ENCODE data around the gene AP1G2. TPM values are rescaled to one million over a fixed set of nuclear protein-coding genes. Genes with fewer than 3 reads are reported as not detected.

The AP1G2 gene
- total and polyA plus RNA-seq, 4 experiments from 2014 or later: 65.7 to 498 (median 300) TPM

DNA sequence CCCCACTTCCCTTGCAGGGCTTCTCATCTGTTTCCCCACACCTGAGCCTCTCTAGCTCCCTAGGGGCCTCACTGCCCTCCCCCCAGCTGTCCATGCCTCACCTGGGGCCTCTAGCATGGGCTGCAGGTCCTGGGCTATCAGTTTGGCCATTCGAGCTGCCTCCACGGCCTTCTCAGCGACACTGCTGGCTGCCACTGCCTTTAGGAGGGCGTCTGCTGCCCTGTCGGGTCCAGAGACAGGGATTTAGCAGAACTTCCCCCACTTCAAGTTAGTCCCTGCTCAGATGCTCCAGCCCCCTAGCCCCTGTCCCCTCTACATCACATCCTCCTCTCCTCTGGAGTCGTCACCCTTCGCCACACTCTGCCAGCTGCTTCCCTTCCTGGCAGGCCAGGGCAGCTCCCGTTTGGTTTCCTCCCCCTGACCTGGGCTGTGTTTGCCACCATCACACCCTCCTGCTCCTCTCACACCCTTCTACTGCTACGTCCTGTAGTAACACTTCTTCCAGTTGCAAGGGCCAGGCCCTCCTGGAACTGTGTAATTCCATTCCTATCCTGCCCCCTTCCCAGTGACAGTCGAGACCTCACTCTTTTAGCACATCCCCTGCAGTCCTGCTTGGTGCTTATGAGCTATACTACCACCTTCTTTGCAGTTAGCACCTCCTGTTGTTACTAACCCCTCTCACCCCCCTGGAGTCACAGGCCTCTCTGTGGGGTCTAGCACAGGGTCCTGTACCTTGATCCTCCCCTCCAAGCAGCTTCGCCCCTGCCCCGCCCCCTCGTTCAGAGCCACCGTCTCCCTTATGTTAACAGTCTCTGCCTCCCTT is 4.3 kb upstream of the AP1G2 start:
- Histone ChIP-seq H3K27me3 (ENCODE audit: insufficient read depth, low read length) (no peaks in the 10 kb centered on the region), H3K4me3 (ENCODE audit: low read length in 2 of 2) (no peak overlapping the region), H3K9me3 (ENCODE audit: control insufficient read depth in 1 of 2, low read length in 2 of 2) (no peaks in the 10 kb centered on the region), H3K36me3 (ENCODE audit: insufficient read depth, low read length) (no peaks in the 10 kb centered on the region), H3K27ac (ENCODE audit: low read depth, low read length) (no peak overlapping the region), H3K4me1 (ENCODE audit: insufficient read depth, low read length) (peaks cover 15% of the 10 kb centered on the region)
- peak overlapping the region in 1 of 7 donors; percentile 1 for H3K27ac Mint-ChIP-seq
- peaks cover 0 to 5% of the 10 kb centered on the region in 2 donors for H3K36me3 Mint-ChIP-seq
- intact Hi-C loops (cut with micrococcal nuclease): no loop called here
- CTCF ChIA-PET (ENCODE audit: partially characterized antibody): interaction anchor here (1.2 to 2.4 kb wide), 3 partner anchors 10 to 59 kb away, joined by 4 to 9 read pairs (median 4); no protein-coding TSS in a partner anchor
- peaks cover 18 to 37% (median 25%) of the 10 kb centered on the region in 4 donors for H3K4me1 Mint-ChIP-seq
- POLR2A ChIA-PET (ENCODE audit: partially characterized antibody): interaction anchor here (1.2 kb wide), 1 partner anchor 38 kb away, joined by 3 read pairs; no protein-coding TSS in a partner anchor
- no peaks in the 10 kb centered on the region for H3K9me3 Mint-ChIP-seq
- peak overlapping the region in 1 of 8 donors; percentile 42 for H3K4me3 Mint-ChIP-seq
- H3K27me3 Mint-ChIP-seq: peaks cover 13 to 23% of the 10 kb centered on the region in 2 donors
- DNase-seq: no peak

DNA sequence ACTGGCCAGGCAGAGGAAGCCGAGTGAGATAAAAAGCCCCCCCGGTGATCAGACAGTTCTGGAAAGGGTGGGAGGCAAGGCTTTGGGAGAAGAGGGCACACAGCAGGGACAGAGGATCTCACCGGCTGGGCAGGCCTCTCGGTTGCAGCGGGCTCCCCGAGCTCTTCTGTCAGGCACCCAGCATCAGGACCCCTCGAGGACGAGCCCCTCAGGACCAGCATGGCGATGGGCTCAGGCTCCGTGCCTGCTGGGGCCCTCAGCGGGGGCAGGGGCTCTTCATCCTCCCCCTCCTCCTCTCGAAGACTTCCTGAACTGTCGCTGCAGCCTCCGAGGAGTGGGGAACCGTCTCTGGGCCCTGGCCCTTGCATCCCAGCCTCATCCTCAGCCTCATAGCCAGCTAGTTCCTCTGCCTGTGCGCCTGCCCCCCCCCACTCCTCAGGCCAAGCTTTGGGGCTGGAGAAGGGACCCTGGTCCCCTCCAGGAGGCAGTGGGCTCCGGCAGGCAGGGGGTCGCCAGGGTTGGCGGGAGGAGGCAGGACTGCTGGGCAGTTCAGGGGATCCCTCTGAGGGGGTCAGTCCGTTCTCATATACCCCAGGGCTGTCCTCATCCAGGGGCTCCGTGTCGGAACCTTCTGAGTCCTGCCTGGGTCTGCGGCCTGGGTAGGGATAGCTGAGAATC is 3.4 kb upstream of the AP1G2 start:
- peaks cover 2% of the 10 kb centered on the region for H3K36me3 ChIP-seq (ENCODE audit: insufficient read depth, low read length)
- no peak overlapping the region for H3K27ac ChIP-seq (ENCODE audit: low read depth, low read length)
- no peak overlapping the region for H3K4me3 ChIP-seq (ENCODE audit: low read length in 2 of 2)
- no peaks in the 10 kb centered on the region for H3K27me3 ChIP-seq (ENCODE audit: insufficient read depth, low read length)
- Mint-ChIP-seq H3K4me3 (no peak overlapping the region), H3K9me3 (no peaks in the 10 kb centered on the region), H3K27ac (no peak overlapping the region), H3K36me3 (peaks cover 0 to 6% of the 10 kb centered on the region in 2 donors), H3K27me3 (peaks cover 6 to 16% of the 10 kb centered on the region in 2 donors), H3K4me1 (peaks cover 16 to 37% (median 27%) of the 10 kb centered on the region in 4 donors)
- intact Hi-C loops (cut with micrococcal nuclease): no loop called here
- CTCF ChIA-PET (ENCODE audit: partially characterized antibody): interaction anchor here (0.7 to 2.4 kb wide), 3 partner anchors 9 to 60 kb away, joined by 4 to 9 read pairs (median 4); no protein-coding TSS in a partner anchor
- POLR2A ChIA-PET (ENCODE audit: partially characterized antibody): interaction anchor here (1.2 kb wide), 1 partner anchor 39 kb away, joined by 3 read pairs; no protein-coding TSS in a partner anchor
- peaks cover 19% of the 10 kb centered on the region for H3K4me1 ChIP-seq (ENCODE audit: insufficient read depth, low read length)
- no peaks in the 10 kb centered on the region for H3K9me3 ChIP-seq (ENCODE audit: control insufficient read depth in 1 of 2, low read length in 2 of 2)
- no peak for DNase-seq

DNA sequence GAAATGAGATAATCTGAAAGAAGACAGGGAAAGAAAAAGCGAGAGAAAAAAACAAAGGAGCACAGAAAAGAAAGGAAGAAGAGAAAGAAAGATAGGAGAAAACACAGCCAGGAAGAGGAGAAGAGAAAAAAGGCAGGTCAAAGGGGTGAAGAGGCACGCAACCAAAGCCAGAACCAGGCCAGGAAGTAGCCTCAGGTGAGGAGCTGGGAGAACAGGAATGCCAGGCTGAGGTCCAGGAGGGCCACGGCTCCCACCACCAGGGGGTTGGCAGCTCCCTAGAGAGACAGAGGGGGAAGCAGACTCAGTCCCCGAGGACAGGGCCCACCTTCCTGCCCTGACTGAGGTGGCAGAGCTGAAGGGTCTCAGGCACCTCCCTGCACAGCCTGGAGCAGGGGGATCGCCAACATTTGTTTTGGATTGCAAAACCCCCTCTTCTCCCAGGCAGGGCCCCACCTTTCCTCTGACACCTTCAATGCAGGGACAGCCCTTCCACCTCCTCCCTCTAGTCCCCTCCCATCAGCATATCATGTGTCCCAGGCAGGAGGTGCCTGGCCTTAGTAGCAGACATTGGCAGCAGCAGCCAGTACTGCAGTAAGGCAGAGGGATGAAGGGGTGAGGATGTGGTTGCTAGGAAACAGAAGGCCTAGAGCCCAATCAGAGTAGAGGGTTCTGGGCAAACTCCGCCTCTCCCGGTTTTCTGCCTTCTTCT is 2.0 kb upstream of the AP1G2 start:
- H3K27ac Mint-ChIP-seq: peak overlapping the region in 5 of 7 donors; percentile 32 to 99 (median 95)
- no peak overlapping the region for H3K27ac ChIP-seq (ENCODE audit: low read depth, low read length)
- H3K4me3 Mint-ChIP-seq: peak overlapping the region in 1 of 8 donors; percentile 69
- no peaks in the 10 kb centered on the region for H3K27me3 ChIP-seq (ENCODE audit: insufficient read depth, low read length)
- H3K36me3 Mint-ChIP-seq: peaks cover 3 to 18% of the 10 kb centered on the region in 2 donors
- H3K4me1 Mint-ChIP-seq: peaks cover 16 to 42% (median 26%) of the 10 kb centered on the region in 4 donors
- H3K4me3 ChIP-seq (ENCODE audit: low read length in 2 of 2): no peak overlapping the region
- DNase-seq: no peak
- H3K9me3 Mint-ChIP-seq: no peaks in the 10 kb centered on the region
- ChIA-PET POLR2A (ENCODE audit: partially characterized antibody) (interaction anchor here (5.2 kb wide), 1 partner anchor 11 kb away, joined by 44 read pairs; no protein-coding TSS in a partner anchor), CTCF (ENCODE audit: partially characterized antibody) (interaction anchor here (4.6 kb wide), 1 partner anchor 12 kb away, joined by 24 read pairs; the partner anchor contains the start of gene THTPA)
- peaks cover 22% of the 10 kb centered on the region for H3K4me1 ChIP-seq (ENCODE audit: insufficient read depth, low read length)
- intact Hi-C loops (cut with micrococcal nuclease): loop anchor here (5.0 kb wide), 1 partner anchor 863 kb away; no protein-coding TSS in a partner anchor
- H3K9me3 ChIP-seq (ENCODE audit: control insufficient read depth in 1 of 2, low read length in 2 of 2): no peaks in the 10 kb centered on the region
- peaks cover 12% of the 10 kb centered on the region for H3K36me3 ChIP-seq (ENCODE audit: insufficient read depth, low read length)
- H3K27me3 Mint-ChIP-seq: peaks cover 2 to 8% of the 10 kb centered on the region in 2 donors

DNA sequence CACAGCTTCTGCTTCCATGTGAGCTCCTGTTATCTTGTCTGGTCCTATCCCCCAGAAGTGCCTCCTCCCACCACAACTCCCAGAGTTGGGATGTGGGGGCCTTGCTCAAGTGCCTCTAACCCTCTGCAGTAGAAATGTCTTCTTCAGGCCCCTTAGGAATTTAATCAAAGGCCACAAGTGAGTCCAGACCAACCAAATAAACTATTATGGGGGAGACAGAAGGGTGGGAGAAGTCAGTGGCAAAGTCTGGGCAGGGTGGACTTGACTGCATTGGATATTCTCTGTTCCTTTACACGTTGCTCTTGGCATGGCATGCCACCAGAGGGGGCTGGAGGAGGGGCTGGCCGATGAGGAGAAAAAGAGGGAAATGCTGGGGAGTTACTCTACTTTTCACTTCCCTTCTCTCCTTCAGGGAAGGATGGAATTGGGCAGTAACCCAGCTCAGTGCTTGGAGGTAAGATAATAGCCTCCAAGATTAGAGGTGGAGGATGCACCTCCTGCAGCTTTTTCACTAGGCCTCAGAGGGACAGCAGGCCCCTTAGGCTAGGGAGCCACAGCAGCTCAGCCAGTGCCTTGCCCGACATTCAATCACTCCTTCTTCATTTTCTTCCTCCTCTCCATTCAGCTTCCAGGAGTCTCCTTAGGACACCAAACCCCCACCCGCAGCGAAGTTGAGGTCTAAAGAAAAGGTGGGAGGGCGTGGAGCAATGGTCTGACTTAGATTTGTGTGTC is 1.2 kb upstream of the AP1G2 start:
- Mint-ChIP-seq H3K9me3 (no peaks in the 10 kb centered on the region), H3K27ac (peak overlapping the region in 6 of 7 donors; percentile 95 to 100 (median 98)), H3K4me3 (peak overlapping the region; percentile 77 to 100 (median 98)), H3K36me3 (peaks cover 8 to 26% of the 10 kb centered on the region in 2 donors), H3K27me3 (peaks cover 2 to 8% of the 10 kb centered on the region in 2 donors), H3K4me1 (peaks cover 18 to 48% (median 32%) of the 10 kb centered on the region in 4 donors)
- Histone ChIP-seq H3K4me1 (ENCODE audit: insufficient read depth, low read length) (peaks cover 22% of the 10 kb centered on the region), H3K27ac (ENCODE audit: low read depth, low read length) (no peak overlapping the region), H3K36me3 (ENCODE audit: insufficient read depth, low read length) (peaks cover 20% of the 10 kb centered on the region), H3K9me3 (ENCODE audit: control insufficient read depth in 1 of 2, low read length in 2 of 2) (no peaks in the 10 kb centered on the region), H3K4me3 (ENCODE audit: low read length in 2 of 2) (no peak overlapping the region), H3K27me3 (ENCODE audit: insufficient read depth, low read length) (no peaks in the 10 kb centered on the region)
- ChIA-PET POLR2A (ENCODE audit: partially characterized antibody) (interaction anchor here (0.9 to 5.2 kb wide), 3 partner anchors 10 to 247 kb away, joined by 3 to 44 read pairs (median 4); partner anchors contain the start of genes JPH4 and PABPN1), CTCF (ENCODE audit: partially characterized antibody) (interaction anchor here (0.8 to 4.6 kb wide), 7 partner anchors 9 to 386 kb away, joined by 3 to 24 read pairs (median 5); partner anchors contain the start of gene THTPA)
- no peak for DNase-seq
- intact Hi-C loops (cut with micrococcal nuclease): loop anchor here (5.0 kb wide), 1 partner anchor 864 kb away; no protein-coding TSS in a partner anchor

- Histone ChIP-seq H3K27ac (ENCODE audit: low read depth, low read length) (peak overlapping the region; percentile 74), H3K4me1 (ENCODE audit: insufficient read depth, low read length) (peaks cover 22% of the 10 kb centered on the region), H3K27me3 (ENCODE audit: insufficient read depth, low read length) (no peaks in the 10 kb centered on the region), H3K4me3 (ENCODE audit: low read length in 2 of 2) (peak overlapping the region; percentile 79 to 94), H3K36me3 (ENCODE audit: insufficient read depth, low read length) (peaks cover 26% of the 10 kb centered on the region), H3K9me3 (ENCODE audit: control insufficient read depth in 1 of 2, low read length in 2 of 2) (no peaks in the 10 kb centered on the region)
- no peaks in the 10 kb centered on the region for H3K9me3 Mint-ChIP-seq
- H3K4me1 Mint-ChIP-seq: peaks cover 18 to 50% (median 33%) of the 10 kb centered on the region in 4 donors
- H3K27ac Mint-ChIP-seq: peak overlapping the region; percentile 95 to 100 (median 98)
- intact Hi-C loops (cut with micrococcal nuclease): loop anchor here (5.0 kb wide), 1 partner anchor 864 kb away; no protein-coding TSS in a partner anchor
- peak overlapping the region; percentile 97 to 100 (median 100) for H3K4me3 Mint-ChIP-seq
- no peak for DNase-seq
- H3K27me3 Mint-ChIP-seq: peaks cover 2 to 8% of the 10 kb centered on the region in 2 donors
- ChIA-PET POLR2A (ENCODE audit: partially characterized antibody) (interaction anchor here (0.9 to 5.2 kb wide), 8 partner anchors 10 to 645 kb away, joined by 3 to 44 read pairs (median 4); partner anchors contain the start of genes JPH4, NGDN, PABPN1 and THTPA), CTCF (ENCODE audit: partially characterized antibody) (interaction anchor here (0.8 to 4.6 kb wide), 7 partner anchors 8 to 386 kb away, joined by 3 to 24 read pairs (median 5); partner anchors contain the start of gene THTPA)
- H3K36me3 Mint-ChIP-seq: peaks cover 9 to 31% of the 10 kb centered on the region in 2 donors
Measured at GRCh38 chr14:23568021-23568599, 519 bp upstream of the AP1G2 start.
